ENCODE data around the gene XAGE5. TPM values are rescaled to one million over a fixed set of nuclear protein-coding genes. Genes with fewer than 3 reads are reported as not detected.
"Not testable (repeated sequence)": the region's sequence is repeated elsewhere in the genome, so short reads cannot be mapped to it uniquely, and the experiment has no call there.

XAGE5 gene
- total RNA-seq, 1 experiment from 2014 or later: not detected

DNA sequence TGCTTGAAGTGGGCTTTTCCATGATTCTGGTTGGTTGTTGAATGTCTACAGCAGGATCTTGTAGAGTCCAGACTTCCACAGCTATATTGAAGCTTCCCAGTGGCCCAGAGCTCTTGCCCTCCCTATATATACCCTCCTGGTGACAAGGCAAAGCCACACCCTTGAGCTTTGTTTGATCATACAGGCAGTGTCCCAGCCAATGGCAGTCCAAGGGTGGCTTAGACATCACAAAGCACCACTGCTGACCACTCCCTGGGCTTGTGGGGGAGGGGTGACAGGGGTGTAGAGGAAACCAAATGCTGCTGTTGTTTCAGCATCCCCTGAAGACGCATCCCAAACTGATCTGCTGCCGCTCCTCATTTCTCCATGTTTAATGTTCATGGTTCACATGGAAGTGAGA, 13.8 kb upstream of the XAGE5 start, which contains the start of gene SPANXN5:
Gene SPANXN5, minus strand, starts transcription at position 101 of the 400 bp plus-strand sequence. Its CDS starts 79 bp downstream, at position 22.
- H3K9me3 Mint-ChIP-seq; H3K4me3 Mint-ChIP-seq; POLR2A ChIA-PET; CTCF ChIA-PET; H3K27ac Mint-ChIP-seq; DNase-seq (ENCODE audit: low spot score); H3K4me1 Mint-ChIP-seq; H3K27me3 Mint-ChIP-seq (ENCODE audit: low read depth); H3K36me3 Mint-ChIP-seq; ATAC-seq: not testable (repeated sequence)

GRCh38 chrX:52804876-52805275, 6.2 kb upstream of the XAGE5 start:
- H3K27me3 Mint-ChIP-seq (ENCODE audit: low read depth); CTCF ChIA-PET; DNase-seq (ENCODE audit: low spot score); ATAC-seq; H3K36me3 Mint-ChIP-seq; H3K4me1 Mint-ChIP-seq; POLR2A ChIA-PET; H3K4me3 Mint-ChIP-seq; H3K9me3 Mint-ChIP-seq; H3K27ac Mint-ChIP-seq: not testable (repeated sequence)

GRCh38 chrX:52819788-52820187, 8.7 kb downstream of the XAGE5 start:
- no peaks in the 10 kb centered on the region for H3K9me3 Mint-ChIP-seq
- H3K27ac Mint-ChIP-seq: no peak overlapping the region
- H3K4me1 Mint-ChIP-seq: no peaks in the 10 kb centered on the region
- ChIA-PET POLR2A (no interaction called here), CTCF (no interaction called here)
- no peaks in the 10 kb centered on the region for H3K27me3 Mint-ChIP-seq (ENCODE audit: low read depth)
- DNase-seq (ENCODE audit: low spot score) (no peak), ATAC-seq (no peak)
- TF ChIP-seq ZNF121 (CRISPR knock-in tag; IDR thresholded peaks at IDR 0.05) (no peak), NFYB (CRISPR knock-in tag; conservative IDR thresholded peaks at IDR 0.05; ENCODE audit: low read depth) (no peak), JAZF1 (CRISPR knock-in tag; IDR thresholded peaks at IDR 0.05) (no peak)
- TF ChIP-seq, protein P1, sequence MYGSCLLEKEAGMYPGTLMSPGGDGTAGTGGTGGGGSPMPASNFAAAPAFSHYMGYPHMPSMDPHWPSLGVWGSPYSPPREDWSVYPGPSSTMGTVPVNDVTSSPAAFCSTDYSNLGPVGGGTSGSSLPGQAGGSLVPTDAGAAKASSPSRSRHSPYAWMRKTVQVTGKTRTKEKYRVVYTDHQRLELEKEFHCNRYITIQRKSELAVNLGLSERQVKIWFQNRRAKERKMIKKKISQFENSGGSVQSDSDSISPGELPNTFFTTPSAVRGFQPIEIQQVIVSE (CRISPR knock-in tag; IDR thresholded peaks at IDR 0.05; ENCODE audit: borderline replicate concordance): no peak
- H3K4me3 Mint-ChIP-seq: no peak overlapping the region
- no peaks in the 10 kb centered on the region for H3K36me3 Mint-ChIP-seq

DNA sequence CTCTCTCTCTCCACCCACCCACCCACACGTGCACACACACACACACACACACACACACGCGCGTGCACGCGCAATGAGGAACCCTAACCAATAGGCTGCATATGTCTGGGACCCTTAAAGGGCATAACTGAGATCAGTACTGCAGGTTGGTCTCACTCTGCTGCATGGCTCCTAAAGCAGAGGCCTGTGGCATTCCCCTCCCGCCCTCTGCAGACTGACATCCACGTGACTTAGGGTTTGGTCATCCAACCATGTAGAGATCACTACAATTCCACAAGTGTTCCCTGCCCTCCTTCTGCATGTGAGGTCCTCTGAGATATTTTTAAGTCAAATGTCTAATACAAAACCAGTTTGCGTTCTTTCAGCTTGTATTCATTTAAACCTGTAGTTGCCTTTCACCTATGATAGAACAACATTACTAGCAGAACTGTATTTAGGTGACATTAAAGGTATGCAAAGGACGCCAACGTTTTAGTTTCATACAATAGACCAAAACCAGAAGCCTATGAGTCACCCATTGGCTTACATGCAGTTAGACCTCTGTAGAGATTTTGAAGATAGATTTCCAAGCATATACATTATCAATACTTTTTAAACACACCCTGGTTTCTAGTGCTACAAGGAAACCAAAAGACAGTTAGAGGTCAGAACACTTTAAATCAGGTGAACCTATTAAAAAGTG, 10.1 kb downstream of the XAGE5 start:
- H3K9me3 Mint-ChIP-seq: no peaks in the 10 kb centered on the region
- CTCF ChIA-PET: no interaction called here
- TF ChIP-seq ZNF121 (CRISPR knock-in tag; IDR thresholded peaks at IDR 0.05): no peak
- no peak for TF ChIP-seq ATF3 (CRISPR knock-in tag; conservative IDR thresholded peaks at IDR 0.05)
- no peak for TF ChIP-seq ATF1 (CRISPR knock-in tag; IDR thresholded peaks at IDR 0.05)
- no peak for TF ChIP-seq ZNF423 (CRISPR knock-in tag; IDR thresholded peaks at IDR 0.05)
- TF ChIP-seq, protein P2, sequence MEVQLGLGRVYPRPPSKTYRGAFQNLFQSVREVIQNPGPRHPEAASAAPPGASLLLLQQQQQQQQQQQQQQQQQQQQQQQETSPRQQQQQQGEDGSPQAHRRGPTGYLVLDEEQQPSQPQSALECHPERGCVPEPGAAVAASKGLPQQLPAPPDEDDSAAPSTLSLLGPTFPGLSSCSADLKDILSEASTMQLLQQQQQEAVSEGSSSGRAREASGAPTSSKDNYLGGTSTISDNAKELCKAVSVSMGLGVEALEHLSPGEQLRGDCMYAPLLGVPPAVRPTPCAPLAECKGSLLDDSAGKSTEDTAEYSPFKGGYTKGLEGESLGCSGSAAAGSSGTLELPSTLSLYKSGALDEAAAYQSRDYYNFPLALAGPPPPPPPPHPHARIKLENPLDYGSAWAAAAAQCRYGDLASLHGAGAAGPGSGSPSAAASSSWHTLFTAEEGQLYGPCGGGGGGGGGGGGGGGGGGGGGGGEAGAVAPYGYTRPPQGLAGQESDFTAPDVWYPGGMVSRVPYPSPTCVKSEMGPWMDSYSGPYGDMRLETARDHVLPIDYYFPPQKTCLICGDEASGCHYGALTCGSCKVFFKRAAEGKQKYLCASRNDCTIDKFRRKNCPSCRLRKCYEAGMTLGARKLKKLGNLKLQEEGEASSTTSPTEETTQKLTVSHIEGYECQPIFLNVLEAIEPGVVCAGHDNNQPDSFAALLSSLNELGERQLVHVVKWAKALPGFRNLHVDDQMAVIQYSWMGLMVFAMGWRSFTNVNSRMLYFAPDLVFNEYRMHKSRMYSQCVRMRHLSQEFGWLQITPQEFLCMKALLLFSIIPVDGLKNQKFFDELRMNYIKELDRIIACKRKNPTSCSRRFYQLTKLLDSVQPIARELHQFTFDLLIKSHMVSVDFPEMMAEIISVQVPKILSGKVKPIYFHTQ (CRISPR knock-in tag; IDR thresholded peaks at IDR 0.05): no peak
- no peak for TF ChIP-seq TCF7 (CRISPR knock-in tag; IDR thresholded peaks at IDR 0.05; ENCODE audit: low read depth)
- TF ChIP-seq ELF4 (CRISPR knock-in tag; IDR thresholded peaks at IDR 0.05; ENCODE audit: low read depth): no peak
- TF ChIP-seq NR3C1 (CRISPR knock-in tag; conservative IDR thresholded peaks at IDR 0.05; ENCODE audit: low read depth): no peak
- TF ChIP-seq, protein P3, sequence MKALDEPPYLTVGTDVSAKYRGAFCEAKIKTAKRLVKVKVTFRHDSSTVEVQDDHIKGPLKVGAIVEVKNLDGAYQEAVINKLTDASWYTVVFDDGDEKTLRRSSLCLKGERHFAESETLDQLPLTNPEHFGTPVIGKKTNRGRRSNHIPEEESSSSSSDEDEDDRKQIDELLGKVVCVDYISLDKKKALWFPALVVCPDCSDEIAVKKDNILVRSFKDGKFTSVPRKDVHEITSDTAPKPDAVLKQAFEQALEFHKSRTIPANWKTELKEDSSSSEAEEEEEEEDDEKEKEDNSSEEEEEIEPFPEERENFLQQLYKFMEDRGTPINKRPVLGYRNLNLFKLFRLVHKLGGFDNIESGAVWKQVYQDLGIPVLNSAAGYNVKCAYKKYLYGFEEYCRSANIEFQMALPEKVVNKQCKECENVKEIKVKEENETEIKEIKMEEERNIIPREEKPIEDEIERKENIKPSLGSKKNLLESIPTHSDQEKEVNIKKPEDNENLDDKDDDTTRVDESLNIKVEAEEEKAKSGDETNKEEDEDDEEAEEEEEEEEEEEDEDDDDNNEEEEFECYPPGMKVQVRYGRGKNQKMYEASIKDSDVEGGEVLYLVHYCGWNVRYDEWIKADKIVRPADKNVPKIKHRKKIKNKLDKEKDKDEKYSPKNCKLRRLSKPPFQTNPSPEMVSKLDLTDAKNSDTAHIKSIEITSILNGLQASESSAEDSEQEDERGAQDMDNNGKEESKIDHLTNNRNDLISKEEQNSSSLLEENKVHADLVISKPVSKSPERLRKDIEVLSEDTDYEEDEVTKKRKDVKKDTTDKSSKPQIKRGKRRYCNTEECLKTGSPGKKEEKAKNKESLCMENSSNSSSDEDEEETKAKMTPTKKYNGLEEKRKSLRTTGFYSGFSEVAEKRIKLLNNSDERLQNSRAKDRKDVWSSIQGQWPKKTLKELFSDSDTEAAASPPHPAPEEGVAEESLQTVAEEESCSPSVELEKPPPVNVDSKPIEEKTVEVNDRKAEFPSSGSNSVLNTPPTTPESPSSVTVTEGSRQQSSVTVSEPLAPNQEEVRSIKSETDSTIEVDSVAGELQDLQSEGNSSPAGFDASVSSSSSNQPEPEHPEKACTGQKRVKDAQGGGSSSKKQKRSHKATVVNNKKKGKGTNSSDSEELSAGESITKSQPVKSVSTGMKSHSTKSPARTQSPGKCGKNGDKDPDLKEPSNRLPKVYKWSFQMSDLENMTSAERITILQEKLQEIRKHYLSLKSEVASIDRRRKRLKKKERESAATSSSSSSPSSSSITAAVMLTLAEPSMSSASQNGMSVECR (CRISPR knock-in tag; IDR thresholded peaks at IDR 0.05; ENCODE audit: borderline replicate concordance): no peak
- TF ChIP-seq SOX15 (CRISPR knock-in tag; IDR thresholded peaks at IDR 0.05): no peak
- TF ChIP-seq, protein P4, sequence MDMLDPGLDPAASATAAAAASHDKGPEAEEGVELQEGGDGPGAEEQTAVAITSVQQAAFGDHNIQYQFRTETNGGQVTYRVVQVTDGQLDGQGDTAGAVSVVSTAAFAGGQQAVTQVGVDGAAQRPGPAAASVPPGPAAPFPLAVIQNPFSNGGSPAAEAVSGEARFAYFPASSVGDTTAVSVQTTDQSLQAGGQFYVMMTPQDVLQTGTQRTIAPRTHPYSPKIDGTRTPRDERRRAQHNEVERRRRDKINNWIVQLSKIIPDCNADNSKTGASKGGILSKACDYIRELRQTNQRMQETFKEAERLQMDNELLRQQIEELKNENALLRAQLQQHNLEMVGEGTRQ (CRISPR knock-in tag; IDR thresholded peaks at IDR 0.05): no peak
- TF ChIP-seq ZNF671 (CRISPR knock-in tag; IDR thresholded peaks at IDR 0.05): no peak
- no peak for TF ChIP-seq STAT6 (CRISPR knock-in tag; conservative IDR thresholded peaks at IDR 0.05; ENCODE audit: low read depth)
- no peak for TF ChIP-seq ESRRA (CRISPR knock-in tag; IDR thresholded peaks at IDR 0.05; ENCODE audit: borderline replicate concordance)

More for the DNA sequence above, 10.1 kb downstream of the XAGE5 start:
- H3K36me3 Mint-ChIP-seq: no peaks in the 10 kb centered on the region
- ATAC-seq (no peak), DNase-seq (ENCODE audit: low spot score) (no peak)
- H3K27ac Mint-ChIP-seq: no peak overlapping the region
- POLR2A ChIA-PET: no interaction called here
- no peak overlapping the region for H3K4me3 Mint-ChIP-seq
- H3K27me3 Mint-ChIP-seq (ENCODE audit: low read depth): no peaks in the 10 kb centered on the region
- no peaks in the 10 kb centered on the region for H3K4me1 Mint-ChIP-seq
